Activated CD4-positive, CD25-positive, alpha-beta regulatory T cell treated with anti-CD3 and anti-CD28 coated beads, Interleukin-2, amount 50 U/mL, for 24 hours (primary cell): ENCODE measurements around the gene SAXO1.
"Not testable (repeated sequence)": the region's sequence is repeated elsewhere in the genome, so short reads cannot be mapped to it uniquely, and the experiment has no call there.

Experiments used
- ATAC-seq, 2 donors: fragments of 150-1000 bp; cut with Tn5 transposase; one replicate each; pipeline ENCODE4 v1.10.0; 2021; ENCODE audit warnings: mild to moderate bottlenecking in 1 of 2, moderate library complexity in 1 of 2

Gene SAXO1

DNA sequence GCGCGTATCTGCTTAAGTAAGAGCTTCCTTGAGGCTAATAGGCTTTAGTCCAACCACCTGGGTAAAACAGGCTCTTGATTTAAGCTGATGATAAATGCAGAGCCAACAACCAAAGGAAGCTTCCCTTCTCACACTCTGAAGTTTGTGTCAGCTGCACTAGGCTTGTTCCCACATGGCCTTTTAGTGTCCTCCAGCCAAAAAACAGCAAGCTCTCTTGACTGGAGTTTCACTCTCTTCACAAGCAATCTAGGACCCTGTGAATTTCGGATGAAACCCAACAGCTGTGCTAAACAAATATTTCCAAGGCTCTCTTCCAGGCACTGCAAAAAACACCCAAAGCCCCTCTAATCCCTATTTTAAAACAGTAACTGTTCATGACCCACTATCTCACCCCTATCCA is 63.9 kb downstream of the SAXO1 start:
- no peak for ATAC-seq

DNA sequence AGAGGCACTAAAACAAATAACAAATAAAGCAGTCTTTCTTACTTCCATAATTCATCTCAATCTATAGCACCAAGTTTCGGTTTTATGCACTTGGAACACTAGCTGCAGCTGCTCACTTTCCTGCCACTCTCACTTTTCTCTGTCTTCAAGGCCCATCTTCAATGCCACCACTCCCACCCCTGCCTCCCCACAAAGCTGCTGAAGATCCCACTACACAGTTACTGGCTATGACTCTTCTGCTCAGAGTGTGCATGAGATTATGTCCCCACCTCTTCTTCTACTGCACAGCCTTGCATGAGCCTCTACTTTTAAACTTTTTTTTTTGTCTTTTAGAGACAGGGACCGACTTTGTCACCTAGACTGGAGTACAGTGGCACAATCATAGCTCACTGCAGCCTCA is 77.4 kb downstream of the SAXO1 start:
- no peak for ATAC-seq

- no peak for ATAC-seq
Observed at GRCh38 chr9:18951936-18952335, 81.1 kb downstream of the SAXO1 start.

DNA sequence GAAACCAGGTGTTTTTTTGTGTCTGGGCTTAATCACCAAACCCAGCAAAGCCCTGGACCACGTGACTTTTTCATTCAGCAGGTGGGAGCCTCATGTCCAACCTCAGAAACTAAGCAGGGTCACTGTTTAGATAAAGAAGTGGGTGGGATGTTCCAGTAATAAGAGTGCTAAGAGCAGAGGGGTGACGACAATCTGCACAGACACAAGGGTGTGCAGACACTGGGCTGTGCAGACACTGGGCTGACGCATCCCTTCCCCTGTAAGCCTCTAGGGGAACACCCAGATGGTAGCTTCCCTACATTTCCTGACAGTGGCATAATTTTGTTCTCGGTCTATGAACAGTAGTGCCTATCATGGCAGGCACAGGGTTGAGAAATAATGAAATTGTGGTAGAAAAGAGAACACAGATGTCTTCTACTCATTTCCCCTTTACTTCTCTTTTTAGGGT is 85.1 kb downstream of the SAXO1 start:
- peak in 1 of 2 donors; percentile 31 for ATAC-seq

DNA sequence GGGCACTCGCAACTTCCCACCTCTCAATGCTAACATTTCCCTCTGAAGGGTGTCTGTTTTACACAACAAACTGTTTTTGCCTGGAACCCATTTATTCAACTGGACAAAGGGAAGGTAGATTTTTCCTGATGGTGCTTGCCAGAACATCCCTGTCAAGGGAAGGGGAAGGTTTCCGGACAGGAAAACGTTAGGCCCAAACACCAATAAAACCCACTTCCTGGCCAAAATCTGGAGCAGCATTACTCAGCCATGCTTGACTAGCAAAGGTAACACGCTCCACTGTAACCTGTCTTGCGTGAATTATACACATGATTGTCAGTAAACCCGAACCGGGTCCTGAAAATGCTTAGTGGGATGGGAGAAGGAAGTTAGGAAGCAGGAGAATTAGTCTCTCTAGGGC is 90.2 kb downstream of the SAXO1 start:
- no peak for ATAC-seq

- ATAC-seq = no peak
Observed at GRCh38 chr9:18941060-18941740, 91.8 kb downstream of the SAXO1 start.

DNA sequence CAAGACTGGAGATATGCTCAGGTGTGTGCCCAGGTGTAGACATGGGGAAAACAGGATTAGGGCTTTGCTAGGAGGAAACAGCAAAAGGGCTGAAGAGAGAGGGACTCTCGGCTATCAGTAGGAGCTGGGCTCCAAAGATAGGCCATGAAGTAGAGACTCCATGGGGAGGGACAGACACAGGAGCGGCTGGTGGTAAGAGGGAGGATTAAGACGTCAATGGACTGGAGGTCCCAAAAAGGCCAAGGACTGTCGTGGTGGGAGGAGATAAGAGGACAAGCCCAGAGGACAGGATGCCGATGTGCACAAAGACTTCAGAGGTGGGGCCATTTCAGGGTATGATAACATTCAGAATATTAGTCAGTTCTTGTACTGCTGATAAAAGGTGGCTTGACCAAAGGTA is 93.1 kb downstream of the SAXO1 start:
- ATAC-seq = no peak

DNA sequence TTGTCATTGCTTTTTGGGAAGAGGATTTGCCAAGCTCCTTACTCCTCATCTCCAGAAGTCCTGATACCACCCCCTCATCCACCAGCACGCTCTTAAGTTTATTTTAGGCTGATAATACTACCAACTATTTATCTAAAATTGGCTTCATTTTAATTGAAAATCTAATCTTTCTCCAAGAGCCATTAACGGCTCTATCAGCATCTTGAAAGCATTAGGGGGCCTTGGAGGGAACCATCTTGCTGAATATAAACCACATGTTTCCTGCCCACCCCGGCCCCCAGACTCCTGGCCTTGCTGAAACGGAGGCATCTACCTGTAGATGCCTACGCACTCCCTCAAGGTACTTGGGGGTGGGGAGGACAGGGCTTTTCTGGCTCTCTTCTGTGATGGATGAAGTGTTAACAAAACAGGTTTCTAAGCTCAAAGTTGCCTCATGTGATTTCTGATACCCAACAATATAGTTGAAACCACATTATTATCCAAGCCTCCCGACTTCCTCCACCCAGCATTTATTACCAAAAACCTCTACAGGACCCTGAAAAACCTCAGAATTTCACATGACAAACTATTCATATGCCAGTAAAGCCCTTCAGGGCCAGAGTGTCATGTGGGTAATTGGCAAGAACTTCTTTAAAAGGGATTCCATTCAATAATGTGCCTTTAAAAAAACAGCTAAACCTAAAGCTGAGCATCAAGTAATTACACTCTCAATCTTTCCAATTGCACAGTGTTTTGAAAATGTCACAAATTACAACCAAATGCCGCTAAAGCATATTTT is 96.7 kb downstream of the SAXO1 start:
- no peak for ATAC-seq

- no peak for ATAC-seq
Observed at GRCh38 chr9:18935541-18935940, 97.5 kb downstream of the SAXO1 start.

- ATAC-seq = not testable (repeated sequence)
Observed at GRCh38 chr9:18930611-18931010, 102.4 kb downstream of the SAXO1 start.

DNA sequence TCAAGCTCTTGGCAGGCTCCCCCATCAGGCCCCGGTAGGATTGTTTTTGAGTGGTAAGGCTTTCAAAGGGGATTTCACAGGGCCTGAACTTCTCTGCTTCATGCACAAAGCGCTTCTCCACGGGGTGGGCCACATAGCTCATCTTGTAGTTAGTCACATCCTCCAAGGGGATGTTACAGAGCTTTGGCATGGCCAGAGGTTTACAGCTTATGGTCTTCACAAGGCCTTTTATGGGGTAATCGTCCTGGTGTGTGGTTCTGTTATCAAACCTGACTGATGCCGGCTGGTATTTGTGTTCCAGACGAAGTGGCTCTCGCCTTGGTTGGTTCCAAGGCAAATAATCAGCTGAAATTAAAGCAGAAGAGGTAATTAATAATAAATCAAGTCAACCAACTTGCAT is 104.3 kb downstream of the SAXO1 start:
- no peak for ATAC-seq

DNA sequence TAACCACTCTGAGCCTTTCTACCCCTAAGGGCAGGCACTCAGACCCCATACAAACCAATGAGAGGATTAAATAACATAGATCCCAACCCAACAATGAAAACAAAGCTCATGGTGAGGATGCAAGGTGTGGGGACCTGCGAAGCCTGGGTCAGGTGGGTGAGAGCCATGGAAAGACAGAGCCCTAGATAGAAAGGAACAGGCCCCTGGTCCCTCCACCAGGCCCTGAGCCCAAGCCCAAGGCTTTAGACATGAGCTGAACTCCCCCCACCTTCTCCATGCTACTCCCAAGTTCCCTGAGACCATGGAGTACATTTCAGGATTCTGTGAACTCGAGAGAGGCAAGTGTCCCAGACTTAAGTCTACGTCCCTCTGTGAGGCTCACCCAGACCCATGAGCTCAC is 106.5 kb downstream of the SAXO1 start:
- ATAC-seq = no peak

DNA sequence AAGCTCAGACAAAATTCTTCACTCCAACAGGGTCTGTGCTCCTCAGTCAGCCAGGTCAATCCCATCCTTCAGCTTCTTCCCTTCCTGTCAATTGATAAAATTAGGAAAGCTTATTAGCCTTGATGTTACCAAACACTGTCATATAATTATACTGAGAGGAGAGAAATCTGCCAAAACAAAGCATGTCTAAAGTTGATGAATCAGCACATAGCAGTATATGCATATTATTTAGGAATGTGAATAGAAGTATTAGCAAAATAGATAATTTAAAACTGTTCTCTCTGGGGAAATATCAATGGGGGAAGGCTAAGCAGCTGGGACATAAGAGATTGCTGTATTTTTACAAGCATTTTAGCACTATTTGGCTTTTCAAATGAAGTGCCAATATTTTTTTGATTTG is 107.1 kb downstream of the SAXO1 start:
- ATAC-seq = no peak

DNA sequence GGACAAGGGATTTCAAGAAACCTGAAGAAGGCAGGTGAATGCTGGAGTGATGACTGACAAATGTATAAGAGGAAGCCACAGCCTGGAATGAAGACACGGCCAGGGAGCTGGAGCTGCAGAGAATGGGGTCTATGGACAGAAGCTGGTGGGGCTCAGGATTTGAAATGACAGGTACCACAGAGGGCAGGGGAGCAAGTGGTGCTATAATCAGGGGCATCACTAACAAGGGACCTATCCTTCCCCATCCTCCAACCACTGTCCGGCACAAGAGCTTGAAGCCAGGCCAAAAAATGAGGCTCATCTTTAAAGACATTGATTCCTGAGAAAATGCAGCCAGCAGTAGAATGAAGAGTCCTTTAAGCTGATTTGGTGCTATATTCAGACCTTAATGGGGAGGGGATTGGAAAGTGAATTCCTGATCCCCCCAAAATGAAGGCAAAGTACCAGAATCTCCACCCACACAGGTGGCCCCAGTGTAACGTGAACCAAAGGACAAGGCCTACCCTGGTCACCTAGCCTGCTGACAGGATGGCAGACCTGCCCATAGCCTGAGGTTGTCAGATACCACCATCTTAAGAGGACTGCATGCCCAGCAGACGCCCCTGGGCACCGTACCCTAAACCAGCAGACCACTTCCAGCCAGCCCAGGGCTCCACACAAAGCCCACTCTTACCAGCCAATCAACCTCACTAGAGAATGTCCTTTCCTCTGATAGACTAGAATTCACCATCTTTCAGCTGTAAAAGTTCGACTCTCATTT is 109.2 kb downstream of the SAXO1 start:
- no peak for ATAC-seq

DNA sequence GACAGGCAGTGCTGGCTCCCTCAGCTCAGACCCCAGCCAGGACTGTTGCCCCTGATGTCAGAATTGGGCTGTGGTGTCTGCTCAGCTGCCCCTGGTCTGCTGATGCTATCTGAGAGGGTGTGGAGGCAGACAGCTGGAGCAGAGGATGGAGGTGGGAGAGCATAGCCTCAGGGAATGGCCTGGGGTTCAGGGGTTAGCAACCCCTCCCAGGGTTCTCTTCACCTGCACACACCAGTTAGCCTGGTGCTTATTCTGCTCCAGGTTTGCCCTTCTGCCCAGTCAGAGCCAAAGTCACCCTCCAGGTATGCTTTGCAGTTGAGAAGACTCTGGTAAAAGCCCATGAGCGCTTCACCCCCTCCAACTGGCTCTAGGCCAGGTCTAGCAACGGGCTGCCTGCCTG is 109.8 kb downstream of the SAXO1 start:
- ATAC-seq = no peak

DNA sequence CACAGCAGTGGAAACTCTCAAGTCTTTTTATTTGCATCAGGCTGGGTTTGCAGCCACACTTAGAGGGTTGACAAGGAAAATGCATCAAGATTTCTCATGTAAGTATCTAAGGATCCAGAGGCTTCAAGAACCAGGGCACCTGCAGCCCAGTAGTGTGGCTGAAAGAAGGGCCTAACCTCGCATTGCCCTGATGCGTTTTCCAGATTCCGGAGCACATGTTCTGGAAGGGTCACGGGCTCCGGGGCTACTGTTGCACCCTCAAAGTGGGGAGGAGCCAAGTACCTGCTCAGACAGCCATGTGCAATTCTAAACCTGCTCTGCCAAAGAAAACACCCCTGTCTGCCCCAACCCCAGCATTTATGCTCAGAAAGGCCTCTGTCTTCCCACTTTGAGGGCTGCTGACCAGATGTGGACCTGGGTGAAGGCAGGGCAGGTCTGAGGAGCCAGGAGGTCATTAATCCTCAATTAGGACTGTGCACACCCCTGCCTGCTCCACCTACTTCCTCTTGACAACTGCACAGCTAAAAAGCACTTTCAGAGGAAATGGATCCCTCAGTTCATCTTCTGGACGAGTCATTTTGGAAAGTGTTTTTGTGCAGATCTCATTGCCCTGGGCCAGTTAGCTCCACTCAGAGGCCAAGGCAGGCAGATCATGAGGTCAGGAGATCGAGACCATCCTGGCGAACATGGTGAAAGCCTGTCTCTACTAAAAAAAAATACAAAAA is 110.7 kb downstream of the SAXO1 start:
- no peak for ATAC-seq

- ATAC-seq = no peak
Observed at GRCh38 chr9:18921366-18922075, 111.5 kb downstream of the SAXO1 start.

DNA sequence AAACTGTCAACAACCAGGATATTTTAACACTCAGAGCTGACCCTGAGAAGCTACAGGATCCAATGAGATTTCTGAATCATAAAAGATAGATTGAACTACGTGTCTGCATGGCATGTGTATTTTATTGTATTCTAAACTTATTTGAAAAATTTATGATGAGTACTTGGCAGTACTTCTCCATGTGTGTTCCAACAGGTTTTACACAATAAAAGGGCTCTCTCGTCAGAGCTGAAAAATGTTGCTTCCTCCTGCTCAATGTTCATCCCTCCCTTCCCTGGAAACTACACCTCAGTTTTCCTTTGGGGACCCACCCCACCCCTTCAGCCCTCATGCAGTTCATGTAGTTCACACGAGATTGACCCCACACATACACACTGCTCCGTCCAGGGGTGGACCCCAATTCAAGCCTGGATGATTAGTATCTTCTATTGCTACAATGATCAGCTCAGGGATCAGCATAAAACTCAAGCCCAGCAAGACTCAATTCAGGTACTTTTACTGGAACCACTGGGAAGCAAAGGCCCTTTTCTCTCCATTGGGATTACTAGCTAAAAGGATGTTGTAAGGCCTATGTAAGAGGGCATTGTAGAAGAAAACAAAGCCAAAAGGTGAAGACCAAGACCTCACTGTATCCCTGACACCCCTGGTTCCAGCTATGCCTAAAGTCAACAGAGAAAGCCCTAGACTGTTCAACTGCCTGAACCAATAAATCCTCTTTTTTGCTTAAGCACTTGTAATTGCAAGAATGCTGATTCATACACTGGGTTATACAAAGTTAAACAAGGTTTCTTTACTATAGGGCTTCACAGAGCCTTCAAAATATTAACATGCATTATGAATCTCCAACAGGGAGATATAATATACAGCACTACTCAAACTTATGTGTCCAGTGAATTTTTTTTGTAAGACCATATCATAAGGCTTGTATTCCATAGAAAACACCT is 112.6 kb downstream of the SAXO1 start:
- ATAC-seq = no peak

DNA sequence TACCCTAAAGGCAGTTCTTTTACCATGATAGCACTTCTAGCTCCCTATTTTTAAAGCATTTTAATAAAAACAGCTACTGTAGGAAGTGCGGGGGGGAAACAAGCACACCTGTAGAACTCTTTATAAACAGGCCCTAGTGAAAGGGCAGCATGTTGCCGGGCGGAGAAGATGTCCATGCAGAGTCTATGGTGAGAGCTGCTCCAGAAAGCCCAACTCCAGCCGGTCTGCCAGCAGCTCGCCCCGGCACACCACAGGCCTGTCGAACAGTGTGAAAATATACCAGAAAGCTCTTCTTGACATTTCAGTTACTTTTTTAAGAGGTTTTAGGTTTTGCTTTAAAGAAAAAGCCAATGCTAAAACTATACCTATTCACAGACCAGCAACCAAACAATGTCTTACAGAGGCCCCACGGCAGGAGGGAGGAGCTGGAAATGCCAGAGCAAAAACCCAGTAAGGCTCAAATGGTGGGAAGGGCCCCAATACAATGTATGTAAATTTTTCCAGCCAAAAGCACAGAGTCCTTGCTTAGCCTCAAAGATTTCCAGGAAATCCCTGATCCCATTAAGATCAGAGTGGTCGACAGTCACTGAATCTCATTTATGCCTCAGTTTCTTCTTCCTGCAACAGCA is 121.2 kb downstream of the SAXO1 start:
- ATAC-seq = no peak

- ATAC-seq = no peak
Observed at GRCh38 chr9:18910916-18911315, 122.1 kb downstream of the SAXO1 start.

DNA sequence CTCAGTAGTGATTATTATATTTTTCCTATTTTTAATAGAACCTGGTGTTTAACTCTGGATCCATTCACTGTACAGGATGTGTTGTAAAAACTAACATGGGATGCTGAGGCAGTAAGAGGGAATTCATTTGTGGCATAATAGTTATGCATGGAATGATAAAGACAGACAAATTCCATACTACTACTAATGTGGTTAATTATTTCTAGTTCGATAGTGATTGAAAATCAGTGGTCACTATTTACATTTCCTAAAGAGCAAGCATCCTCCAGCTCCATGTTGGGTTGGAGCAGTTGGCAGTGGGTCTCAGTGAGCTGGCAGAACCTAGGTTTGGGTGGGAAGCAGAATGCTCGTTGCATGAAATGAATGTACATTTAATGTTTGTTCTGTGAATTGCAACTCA is 122.6 kb downstream of the SAXO1 start:
- no peak for ATAC-seq
